Breast epithelium (tissue), 4 donors: ENCODE results near the gene ARHGAP4. TPM values are rescaled to one million over a fixed set of nuclear protein-coding genes. Genes with fewer than 3 reads are reported as not detected.

Source experiments
- DNase-seq, 2 donors: peaks; one replicate each; pipeline ENCODE4 v3.0.0-alpha.2; 2019; ENCODE audit warnings: low spot score in 2 of 2
- H3K27ac ChIP-seq, 2 donors: fragments of 200-600 bp; sonication (generic) in 1 of 2; one replicate each; pipeline ENCODE4 v1.5.1; 2016 to 2019; ENCODE audit warnings: mild to moderate bottlenecking in 1 of 2
- H3K27me3 ChIP-seq, 2 donors: fragments of 200-600 bp; sonication (generic) in 1 of 2; one replicate each; pipeline versions ENCODE4 v1.5.1 to v1.6.0; 2017 to 2019; ENCODE audit warnings: control low read depth in 1 of 2, mild to moderate bottlenecking in 1 of 2
- H3K36me3 ChIP-seq: fragments of 200-600 bp; one replicate; pipeline ENCODE4 v1.5.1; 2019
- H3K4me1 ChIP-seq, 2 donors: fragments of 200-600 bp; sonication (generic); one replicate each; pipeline ENCODE4 v1.5.1; 2016 to 2019; ENCODE audit warnings: control low read depth in 1 of 2
- H3K4me3 ChIP-seq, 3 donors: fragments of 200-600 bp; sonication (generic); 1 replicate in 2 of 3; 2 replicates in 1 of 3; pipeline ENCODE4 v1.5.1; 2016 to 2019; ENCODE audit warnings: mild to moderate bottlenecking in 3 of 3, moderate library complexity in 2 of 3
- H3K9me3 ChIP-seq, 2 donors: fragments of 200-600 bp; sonication (generic) in 1 of 2; one replicate each; pipeline ENCODE4 v1.5.1; 2016 to 2019; ENCODE audit warnings: control low read depth in 1 of 2
- POLR2A ChIP-seq: fragments of 450-650 bp; IDR thresholded peaks from one replicate; pipeline ENCODE4 v1.6.1; 2016; ENCODE audit warnings: antibody characterized with exemption, mild to moderate bottlenecking, moderate library complexity
- POLR2AphosphoS5 ChIP-seq, 3 donors: sonication (generic); formaldehyde crosslinking; IDR thresholded peaks; one replicate each; pipeline ENCODE4 v1.6.1; 2017; ENCODE audit warnings: antibody characterized with exemption in 3 of 3
- intact Hi-C: fragments of 100-400 bp; cut with DNase I; formaldehyde crosslinking; loops from one replicate; pipeline ENCODE4 v1.15.1; 2023; ENCODE audit warnings: low total_unique reads
- total RNA-seq, 3 donors: library from RNA; depleted of rRNA; stranded (reverse); fragments of >200 nt; gene quantifications; one replicate each; pipeline ENCODE4 v1.1.0, GENCODE V29; 2016
- TF ChIP-seq, protein P1 (sequence below), 3 donors: fragments of 450-650 bp; IDR thresholded peaks; one replicate each; pipeline ENCODE4 v1.5.1; 2016 to 2017; ENCODE audit warnings: antibody characterized with exemption in 3 of 3, mild to moderate bottlenecking in 3 of 3, moderate library complexity in 3 of 3

The ARHGAP4 gene
- total RNA-seq, 3 donors from 2014 or later: 18.4 to 21.5 (median 19.8) TPM

GRCh38 chrX:153910446-153910845 lies 15.6 kb downstream of the ARHGAP4 start:
- DNase-seq: no peak
- H3K27me3 ChIP-seq: peaks cover 0 to 78% of the 10 kb centered on the region in 2 donors

DNA sequence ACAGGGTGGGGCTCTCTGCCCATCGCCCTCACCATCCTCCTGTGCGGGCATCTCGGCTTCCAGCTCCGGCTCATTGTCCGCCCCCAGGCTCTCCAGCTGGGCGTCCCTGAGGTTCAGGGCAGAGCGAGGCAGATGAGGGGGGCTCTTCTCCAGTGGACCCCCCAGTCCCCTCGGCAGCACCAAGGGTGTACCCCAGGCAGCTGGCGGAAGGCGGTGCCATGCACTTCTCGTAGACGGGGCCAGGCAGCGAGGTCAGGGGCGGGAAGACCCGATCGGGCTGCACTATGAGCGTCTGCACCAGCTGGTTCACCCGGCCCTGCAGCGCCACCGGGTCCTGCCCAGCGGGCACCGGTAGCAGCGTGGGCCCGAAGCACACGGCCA lies 16.1 kb downstream of the ARHGAP4 start:
- DNase-seq: no peak
- intact Hi-C loops: no loop called here
- Histone ChIP-seq H3K4me3 (no peak overlapping the region), H3K27me3 (peaks cover 0 to 80% of the 10 kb centered on the region in 2 donors), H3K9me3 (no peaks in the 10 kb centered on the region), H3K27ac (no peak overlapping the region), H3K4me1 (no peaks in the 10 kb centered on the region), H3K36me3 (no peaks in the 10 kb centered on the region)
- TF ChIP-seq, protein P1, sequence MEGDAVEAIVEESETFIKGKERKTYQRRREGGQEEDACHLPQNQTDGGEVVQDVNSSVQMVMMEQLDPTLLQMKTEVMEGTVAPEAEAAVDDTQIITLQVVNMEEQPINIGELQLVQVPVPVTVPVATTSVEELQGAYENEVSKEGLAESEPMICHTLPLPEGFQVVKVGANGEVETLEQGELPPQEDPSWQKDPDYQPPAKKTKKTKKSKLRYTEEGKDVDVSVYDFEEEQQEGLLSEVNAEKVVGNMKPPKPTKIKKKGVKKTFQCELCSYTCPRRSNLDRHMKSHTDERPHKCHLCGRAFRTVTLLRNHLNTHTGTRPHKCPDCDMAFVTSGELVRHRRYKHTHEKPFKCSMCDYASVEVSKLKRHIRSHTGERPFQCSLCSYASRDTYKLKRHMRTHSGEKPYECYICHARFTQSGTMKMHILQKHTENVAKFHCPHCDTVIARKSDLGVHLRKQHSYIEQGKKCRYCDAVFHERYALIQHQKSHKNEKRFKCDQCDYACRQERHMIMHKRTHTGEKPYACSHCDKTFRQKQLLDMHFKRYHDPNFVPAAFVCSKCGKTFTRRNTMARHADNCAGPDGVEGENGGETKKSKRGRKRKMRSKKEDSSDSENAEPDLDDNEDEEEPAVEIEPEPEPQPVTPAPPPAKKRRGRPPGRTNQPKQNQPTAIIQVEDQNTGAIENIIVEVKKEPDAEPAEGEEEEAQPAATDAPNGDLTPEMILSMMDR (IDR thresholded peaks at IDR 0.05): no peak
- TF ChIP-seq POLR2A: no peak
- TF ChIP-seq POLR2AphosphoS5 (IDR thresholded peaks at IDR 0.05): no peak

More at GRCh38 chrX:153910446-153910845, 15.6 kb downstream of the ARHGAP4 start:
- Histone ChIP-seq H3K27ac (no peak overlapping the region), H3K9me3 (no peaks in the 10 kb centered on the region), H3K4me1 (no peaks in the 10 kb centered on the region), H3K36me3 (no peaks in the 10 kb centered on the region), H3K4me3 (no peak overlapping the region)
- intact Hi-C loops: no loop called here
- TF ChIP-seq, protein P1 (IDR thresholded peaks at IDR 0.05): no peak

GRCh38 chrX:153909024-153909979 lies 16.8 kb downstream of the ARHGAP4 start:
- TF ChIP-seq POLR2A (no peak), POLR2AphosphoS5 (IDR thresholded peaks at IDR 0.05) (no peak)
- TF ChIP-seq, protein P1 (IDR thresholded peaks at IDR 0.05): no peak
- no peak for DNase-seq
- Histone ChIP-seq H3K9me3 (no peaks in the 10 kb centered on the region), H3K27me3 (peaks cover 0 to 84% of the 10 kb centered on the region in 2 donors), H3K4me3 (no peak overlapping the region), H3K36me3 (no peaks in the 10 kb centered on the region), H3K27ac (no peak overlapping the region), H3K4me1 (no peaks in the 10 kb centered on the region)
- intact Hi-C loops: no loop called here

GRCh38 chrX:153908219-153908860 lies 17.7 kb downstream of the ARHGAP4 start:
- Histone ChIP-seq H3K27me3 (peaks cover 0 to 86% of the 10 kb centered on the region in 2 donors), H3K4me3 (no peak overlapping the region), H3K4me1 (no peaks in the 10 kb centered on the region), H3K36me3 (no peaks in the 10 kb centered on the region), H3K27ac (no peak overlapping the region), H3K9me3 (no peaks in the 10 kb centered on the region)
- TF ChIP-seq POLR2A (no peak), POLR2AphosphoS5 (IDR thresholded peaks at IDR 0.05) (no peak)
- TF ChIP-seq, protein P1 (IDR thresholded peaks at IDR 0.05): no peak
- DNase-seq: no peak
- intact Hi-C loops: no loop called here

- intact Hi-C loops: no loop called here
- H3K9me3 ChIP-seq: no peaks in the 10 kb centered on the region
- TF ChIP-seq POLR2AphosphoS5 (IDR thresholded peaks at IDR 0.05) (no peak), POLR2A (no peak)
- TF ChIP-seq, protein P1 (IDR thresholded peaks at IDR 0.05): no peak
Measured at GRCh38 chrX:153907456-153907855, 18.6 kb downstream of the ARHGAP4 start.

More at GRCh38 chrX:153907456-153907855, 18.6 kb downstream of the ARHGAP4 start:
- no peak for DNase-seq
- no peak overlapping the region for H3K27ac ChIP-seq
- no peaks in the 10 kb centered on the region for H3K4me1 ChIP-seq
- H3K36me3 ChIP-seq: no peaks in the 10 kb centered on the region
- no peak overlapping the region for H3K4me3 ChIP-seq
- peaks cover 0 to 81% of the 10 kb centered on the region in 2 donors for H3K27me3 ChIP-seq
